Small intestine (tissue), 7 donors: Measurements from ENCODE around the gene PCNX2. TPM values are rescaled to one million over a fixed set of nuclear protein-coding genes. Genes with fewer than 3 reads are reported as not detected.
A peak's percentile ranks its signal among the peaks of the same experiment; 100 is the strongest.

Experiments used
- DNase-seq, 2 donors: peaks; one replicate each; pipeline versions ENCODE4 v3.0.0 to v3.0.0-alpha.2; 2013
- FAIRE-seq: peaks from 2 replicates; lab custom pipeline; 2012; peaks lifted over from hg19 to GRCh38; lab: Jason Lieb, UNC
- H3K27ac ChIP-seq, 3 donors: one replicate each; pipeline ENCODE4 v1.5.1; 2013; ENCODE audit warnings: low read length in 2 of 3, mild to moderate bottlenecking in 2 of 3, control low read depth in 1 of 3, inconsistent platforms in 1 of 3, low read depth in 1 of 3, moderate library complexity in 1 of 3
- H3K27me3 ChIP-seq, 3 donors: one replicate each; pipeline ENCODE4 v1.6.1; 2013; ENCODE audit warnings: low read length in 3 of 3, inconsistent platforms in 1 of 3; ENCODE audit not compliant: control insufficient read depth in 3 of 3, insufficient read depth in 3 of 3
- H3K36me3 ChIP-seq, 3 donors: one replicate each; pipeline ENCODE4 v1.6.1; 2013; ENCODE audit warnings: low read length in 3 of 3, inconsistent platforms in 1 of 3, low read depth in 1 of 3, mild to moderate bottlenecking in 1 of 3, moderate library complexity in 1 of 3; ENCODE audit not compliant: control insufficient read depth in 3 of 3, insufficient read depth in 2 of 3
- H3K4me1 ChIP-seq, 3 donors: one replicate each; pipeline ENCODE4 v1.6.1; 2013; ENCODE audit warnings: low read length in 2 of 3, inconsistent platforms in 1 of 3, low read depth in 1 of 3, mild to moderate bottlenecking in 1 of 3, moderate library complexity in 1 of 3; ENCODE audit not compliant: control insufficient read depth in 3 of 3, insufficient read depth in 2 of 3
- H3K4me3 ChIP-seq, 3 donors: one replicate each; pipeline ENCODE4 v1.5.1; 2013; ENCODE audit warnings: low read length in 3 of 3, control low read depth in 1 of 3, inconsistent platforms in 1 of 3, low read depth in 1 of 3, mild to moderate bottlenecking in 1 of 3, moderate library complexity in 1 of 3
- H3K9me3 ChIP-seq, 2 donors: one replicate each; pipeline ENCODE4 v1.6.1; 2013; ENCODE audit warnings: low read depth in 1 of 2, low read length in 1 of 2; ENCODE audit not compliant: control insufficient read depth in 2 of 2, insufficient read depth in 1 of 2
- WGBS, 3 donors: extraction: QIAGEN DNeasy Blood & Tissue Kit; methylation state at CpG; one replicate each; pipeline ENCODE4 v1.1.7; 2013; 5-methylcytosine and 5-hydroxymethylcytosine counted together
- polyA plus RNA-seq, 4 donors: library from polyadenylated mRNA; stranded (reverse) in 3 of 4; unstranded in 1 of 4; fragments of 200-250 nt in 3 of 4; fragments of 120-200 nt in 1 of 4; gene quantifications; one replicate each; pipeline versions ENCODE4 v1.2.1 to v1.2.3, GENCODE V29; 2013
- donor health status: healthy with polysubstance abuse.
- donor health status: control.
- donor health status: control.
- donor health status: Bipolar disorder and iron deficiency.
- donor health status: healthy.

The PCNX2 gene
- polyA plus RNA-seq, 4 donors = 1.3 to 18.1 (median 5.1) TPM

GRCh38 chr1:233300326-233300725 lies 4.8 kb upstream of the PCNX2 start:
- FAIRE-seq = no peak
- DNase-seq = no peak
- no peaks in the 10 kb centered on the region for H3K36me3 ChIP-seq
- 72 to 79% (median 77%) methylated on average over 2 of the region's 2 CpGs for WGBS, 3 donors
- H3K27me3 ChIP-seq = peaks cover 0 to 5% (median 0%) of the 10 kb centered on the region in 3 donors
- H3K4me1 ChIP-seq = peaks cover 0 to 4% (median 0%) of the 10 kb centered on the region in 3 donors
- no peak overlapping the region for H3K27ac ChIP-seq
- H3K9me3 ChIP-seq = peaks cover 0 to 3% of the 10 kb centered on the region in 2 donors
- H3K4me3 ChIP-seq = no peak overlapping the region

GRCh38 chr1:233299450-233299849 lies 3.9 kb upstream of the PCNX2 start:
- FAIRE-seq = no peak
- DNase-seq = no peak
- Histone ChIP-seq H3K9me3 (peaks cover 0 to 3% of the 10 kb centered on the region in 2 donors), H3K27me3 (peaks cover 0 to 5% (median 0%) of the 10 kb centered on the region in 3 donors), H3K4me1 (peaks cover 0 to 7% (median 0%) of the 10 kb centered on the region in 3 donors), H3K27ac (no peak overlapping the region), H3K4me3 (no peak overlapping the region), H3K36me3 (no peaks in the 10 kb centered on the region)
- WGBS, 3 donors = 86 to 94% (median 87%) methylated on average over 5 of the region's 5 CpGs

GRCh38 chr1:233295975-233296322 lies 424 bp upstream of the PCNX2 start:
- Histone ChIP-seq H3K9me3 (peaks cover 0 to 3% of the 10 kb centered on the region in 2 donors), H3K27me3 (peaks cover 0 to 5% (median 0%) of the 10 kb centered on the region in 3 donors), H3K4me3 (peak overlapping the region in 1 of 3 donors; percentile 37), H3K36me3 (no peaks in the 10 kb centered on the region), H3K4me1 (peaks cover 0 to 7% (median 0%) of the 10 kb centered on the region in 3 donors), H3K27ac (no peak overlapping the region)
- WGBS, 3 donors = 0 to 5% (median 4%) methylated on average over 5 of the region's 5 CpGs
- DNase-seq (no peak), FAIRE-seq (no peak)

- FAIRE-seq = no peak
- peak in 1 of 2 donors; percentile 25 for DNase-seq
- H3K36me3 ChIP-seq = no peaks in the 10 kb centered on the region
- H3K4me1 ChIP-seq = peaks cover 0 to 7% (median 0%) of the 10 kb centered on the region in 3 donors
- H3K27me3 ChIP-seq = no peaks in the 10 kb centered on the region
- peak overlapping the region in 2 of 3 donors; percentile 55 to 83 for H3K4me3 ChIP-seq
- peak overlapping the region in 2 of 3 donors; percentile 43 to 74 for H3K27ac ChIP-seq
- 6 to 9% (median 7%) methylated on average over 8 of the region's 8 CpGs for WGBS, 3 donors
- H3K9me3 ChIP-seq = no peaks in the 10 kb centered on the region
These were observed 650 bp downstream of the PCNX2 start for GRCh38 chr1:233294913-233295236.

GRCh38 chr1:233293556-233294446 lies 1.7 kb downstream of the PCNX2 start:
- Histone ChIP-seq H3K4me1 (peaks cover 0 to 7% (median 0%) of the 10 kb centered on the region in 3 donors), H3K27ac (no peak overlapping the region), H3K36me3 (no peaks in the 10 kb centered on the region), H3K27me3 (no peaks in the 10 kb centered on the region), H3K4me3 (no peak overlapping the region), H3K9me3 (no peaks in the 10 kb centered on the region)
- no peak for FAIRE-seq
- 91 to 96% (median 94%) methylated on average over 3 of the region's 3 CpGs for WGBS, 3 donors
- DNase-seq = no peak

DNA sequence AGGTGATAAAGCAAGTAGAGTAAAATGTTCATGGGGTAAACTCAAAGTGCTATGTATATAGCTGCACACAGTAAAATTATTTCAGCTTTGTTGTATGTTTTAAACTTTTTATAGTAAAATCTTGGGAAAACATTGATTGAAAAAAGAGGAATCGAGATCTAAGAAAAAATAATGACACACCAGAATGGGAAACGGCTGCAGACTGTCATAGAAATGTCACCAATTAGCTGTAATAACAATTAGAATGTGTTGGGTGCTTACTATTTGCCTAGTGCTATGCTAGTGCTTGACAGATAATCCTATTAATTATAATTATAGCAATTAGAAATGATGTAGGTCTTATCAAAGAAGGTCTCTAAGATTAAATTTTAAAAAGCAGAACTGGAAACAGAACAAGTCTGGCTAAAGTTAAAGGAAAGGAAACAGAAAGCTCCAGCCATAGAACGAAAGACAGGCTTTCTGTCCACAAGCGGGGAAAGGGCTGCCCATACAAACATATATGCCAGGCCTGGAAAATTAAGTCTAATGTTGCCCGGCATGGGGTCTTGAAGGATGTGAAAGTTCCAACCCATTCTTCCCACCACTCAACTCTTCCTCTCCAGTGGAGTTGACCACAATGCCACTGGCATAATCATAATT lies 5.0 kb downstream of the PCNX2 start:
- peak overlapping the region in 1 of 3 donors; percentile 28 for H3K27ac ChIP-seq
- no peaks in the 10 kb centered on the region for H3K9me3 ChIP-seq
- no peak overlapping the region for H3K4me3 ChIP-seq
- peaks cover 0 to 3% (median 0%) of the 10 kb centered on the region in 3 donors for H3K4me1 ChIP-seq
- H3K36me3 ChIP-seq = no peaks in the 10 kb centered on the region
- DNase-seq (no peak), FAIRE-seq (no peak)
- 56 to 81% (median 72%) methylated on average over 5 of the region's 5 CpGs for WGBS, 3 donors
- H3K27me3 ChIP-seq = no peaks in the 10 kb centered on the region

- WGBS, 3 donors = 50 to 68% (median 63%) methylated on average over 4 of the region's 4 CpGs
- no peaks in the 10 kb centered on the region for H3K27me3 ChIP-seq
- FAIRE-seq (no peak), DNase-seq (peak in 1 of 2 donors; percentile 20)
- H3K27ac ChIP-seq = no peak overlapping the region
- no peak overlapping the region for H3K4me3 ChIP-seq
- H3K4me1 ChIP-seq = no peaks in the 10 kb centered on the region
- no peaks in the 10 kb centered on the region for H3K9me3 ChIP-seq
- H3K36me3 ChIP-seq = no peaks in the 10 kb centered on the region
These were observed 5.8 kb downstream of the PCNX2 start for GRCh38 chr1:233289676-233290075.

DNA sequence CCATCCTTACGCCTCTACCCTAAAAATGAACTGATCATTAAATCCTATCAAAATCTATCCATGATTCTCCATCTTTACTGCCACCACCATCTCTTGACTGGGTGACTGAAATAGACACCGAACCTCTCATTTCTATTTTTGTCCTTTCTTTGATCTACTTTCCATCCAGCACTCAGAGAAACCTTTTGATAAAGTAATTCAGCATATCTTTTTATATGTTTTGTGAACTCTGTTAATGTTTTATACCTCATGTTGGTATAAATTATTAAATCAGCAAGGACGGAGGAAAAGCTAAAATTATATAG lies 13.0 kb downstream of the PCNX2 start:
- no peak for DNase-seq
- WGBS, 3 donors = 90 to 95% (median 93%) methylated on average over 3 of the region's 3 CpGs
- Histone ChIP-seq H3K27me3 (no peaks in the 10 kb centered on the region), H3K4me3 (no peak overlapping the region), H3K9me3 (no peaks in the 10 kb centered on the region), H3K27ac (no peak overlapping the region), H3K4me1 (no peaks in the 10 kb centered on the region), H3K36me3 (no peaks in the 10 kb centered on the region)
- FAIRE-seq = no peak
